Peyer's patch (tissue), 4 donors: ENCODE data around the gene SMARCC2.

Source experiments
- POLR2A ChIP-seq, 2 donors: fragments of 450-650 bp; IDR thresholded peaks; one replicate each; pipeline ENCODE4 v1.5.1; 2017; ENCODE audit warnings: antibody characterized with exemption in 2 of 2, mild to moderate bottlenecking in 2 of 2, moderate library complexity in 2 of 2
- TF ChIP-seq, protein P1 (sequence below), 6 experiments: fragments of 450-650 bp in 4 of 6; fragments of 200-600 bp in 2 of 6; sonication (generic) in 1 of 6; IDR thresholded peaks; one replicate each; pipeline ENCODE4 v1.5.1; 2017 to 2019; ENCODE audit warnings: antibody characterized with exemption in 6 of 6, mild to moderate bottlenecking in 3 of 6, moderate library complexity in 1 of 6

DNA sequence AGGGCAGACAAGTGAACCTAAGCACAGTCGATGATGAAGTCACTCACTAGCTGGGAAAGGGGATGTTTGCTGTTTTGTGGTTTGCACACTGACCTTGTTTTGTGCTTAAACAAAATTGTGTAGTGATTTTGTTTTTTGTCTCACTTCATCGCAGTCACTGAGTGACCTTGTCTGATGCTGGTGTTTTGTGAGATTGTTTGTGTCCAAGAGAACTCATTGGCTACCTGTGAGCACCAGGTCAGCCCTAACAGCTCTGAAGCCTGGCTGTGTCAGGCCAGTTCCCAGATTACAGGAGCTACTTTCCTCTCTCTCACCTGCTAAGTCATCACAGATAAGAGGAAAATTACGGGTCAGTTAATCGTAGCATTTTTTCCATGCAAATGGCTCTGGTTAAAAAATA, 65.2 kb downstream of the SMARCC2 start:
- TF ChIP-seq, protein P1, sequence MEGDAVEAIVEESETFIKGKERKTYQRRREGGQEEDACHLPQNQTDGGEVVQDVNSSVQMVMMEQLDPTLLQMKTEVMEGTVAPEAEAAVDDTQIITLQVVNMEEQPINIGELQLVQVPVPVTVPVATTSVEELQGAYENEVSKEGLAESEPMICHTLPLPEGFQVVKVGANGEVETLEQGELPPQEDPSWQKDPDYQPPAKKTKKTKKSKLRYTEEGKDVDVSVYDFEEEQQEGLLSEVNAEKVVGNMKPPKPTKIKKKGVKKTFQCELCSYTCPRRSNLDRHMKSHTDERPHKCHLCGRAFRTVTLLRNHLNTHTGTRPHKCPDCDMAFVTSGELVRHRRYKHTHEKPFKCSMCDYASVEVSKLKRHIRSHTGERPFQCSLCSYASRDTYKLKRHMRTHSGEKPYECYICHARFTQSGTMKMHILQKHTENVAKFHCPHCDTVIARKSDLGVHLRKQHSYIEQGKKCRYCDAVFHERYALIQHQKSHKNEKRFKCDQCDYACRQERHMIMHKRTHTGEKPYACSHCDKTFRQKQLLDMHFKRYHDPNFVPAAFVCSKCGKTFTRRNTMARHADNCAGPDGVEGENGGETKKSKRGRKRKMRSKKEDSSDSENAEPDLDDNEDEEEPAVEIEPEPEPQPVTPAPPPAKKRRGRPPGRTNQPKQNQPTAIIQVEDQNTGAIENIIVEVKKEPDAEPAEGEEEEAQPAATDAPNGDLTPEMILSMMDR (IDR thresholded peaks at IDR 0.05): no peak
- TF ChIP-seq POLR2A (IDR thresholded peaks at IDR 0.05): no peak
